Measurements from ENCODE around the gene AP2B1. TPM values are rescaled to one million over a fixed set of nuclear protein-coding genes. Genes with fewer than 3 reads are reported as not detected.

AP2B1 gene
- total RNA-seq, 1 experiment from 2014 or later = 198 TPM

- TF ChIP-seq ATF3 (IDR thresholded peaks at IDR 0.05) (no peak), JUND (IDR thresholded peaks at IDR 0.05) (no peak), ZNF274 (IDR thresholded peaks at IDR 0.05; ENCODE audit: low read depth, low read length) (no peak), SIN3A (IDR thresholded peaks at IDR 0.05; ENCODE audit: low read depth) (no peak), SRF (IDR thresholded peaks at IDR 0.05; ENCODE audit: low read depth) (no peak), POLR2A (IDR thresholded peaks at IDR 0.05; ENCODE audit: borderline replicate concordance, extremely low read depth, insufficient read depth, insufficient read length) (no peak)
Measured at GRCh38 chr17:35764123-35764991, 177.2 kb downstream of the AP2B1 start (continued).

GRCh38 chr17:35765086-35765710 is 178.1 kb downstream of the AP2B1 start:
- no peak overlapping the region for H3K4me3 ChIP-seq (replicated peaks in 1 of 2; ENCODE audit: low read depth in 1 of 2, low read length in 2 of 2)
- no peaks in the 10 kb centered on the region for H3K9me2 ChIP-seq (ENCODE audit: insufficient read depth)
- H3K27ac ChIP-seq (ENCODE audit: low read depth, low read length) = no peak overlapping the region
- ChIA-PET CTCF (interaction anchor here (4.7 to 5.1 kb wide), 2 partner anchors 39 to 44 kb away, joined by 66 to 76 read pairs; partner anchors contain the start of gene TAF15), POLR2A (interaction anchor here (3.3 kb wide), 1 partner anchor 43 kb away, joined by 41 read pairs; the partner anchor contains the start of gene TAF15), RAD21 (ENCODE audit: low non-redundant PET in 1 of 2, low total read pairs in 2 of 2, uncharacterized antibody in 2 of 2, unreplicated experiment in 2 of 2) (no interaction called here)
- DNase-seq (ENCODE audit: low read depth, low spot score) = no peak
- H3K27me3 ChIP-seq (ENCODE audit: insufficient read depth, low read length) = no peaks in the 10 kb centered on the region
- no peaks in the 10 kb centered on the region for H3K36me3 ChIP-seq (ENCODE audit: control insufficient read depth in 1 of 2, insufficient read depth in 2 of 2, low read length in 2 of 2)
- no peak for ATAC-seq
- BruUV-seq (replicated peaks) = no TSS peak
- peaks cover 5 to 12% of the 10 kb centered on the region in 2 experiments; a peak in 3 of 4 replicates for H3K4me1 ChIP-seq (ENCODE audit: control insufficient read depth in 1 of 2, insufficient read depth in 2 of 2, low read length in 2 of 2)
- H3K9ac ChIP-seq (ENCODE audit: low read length) = no peak overlapping the region
- no peak overlapping the region for H2AFZ ChIP-seq (ENCODE audit: low read depth, low read length, poor library complexity, severe bottlenecking)
- no peaks in the 10 kb centered on the region for H4K20me1 ChIP-seq (ENCODE audit: insufficient read depth)
- H3K4me2 ChIP-seq (ENCODE audit: low read length) = peak overlapping the region; percentile 72
- no peaks in the 10 kb centered on the region for H3K9me3 ChIP-seq (ENCODE audit: control insufficient read depth in 1 of 2, insufficient read depth in 1 of 2, low read depth in 1 of 2, low read length in 2 of 2)
- intact Hi-C loops (cut with micrococcal nuclease) = no loop called here
- no peaks in the 10 kb centered on the region for H3K79me2 ChIP-seq (ENCODE audit: insufficient read depth, low read length)
- TF ChIP-seq RAD21 (IDR thresholded peaks at IDR 0.05; ENCODE audit: low read depth) (no peak), ZBTB33 (IDR thresholded peaks at IDR 0.05; ENCODE audit: extremely low read depth, insufficient replicate concordance, low read length) (no peak), EGR1 (IDR thresholded peaks at IDR 0.05; ENCODE audit: low read depth) (no peak), POLR2AphosphoS5 (IDR thresholded peaks at IDR 0.05; ENCODE audit: low read depth, low read length) (no peak), SRF (IDR thresholded peaks at IDR 0.05; ENCODE audit: low read depth) (no peak), YY1 (IDR thresholded peaks at IDR 0.05; ENCODE audit: extremely low read depth, insufficient replicate concordance, low read depth, low read length) (no peak), ATF3 (IDR thresholded peaks at IDR 0.05) (no peak)
